GM19372 (cell line): ENCODE results near the gene JOSD2.

Experiments
- ATAC-seq: cut with Tn5 transposase; IDR thresholded peaks from one replicate; pipeline ENCODE4 v1.9.1; 2021; ENCODE audit warnings: mild to moderate bottlenecking, low read depth, moderate library complexity; ENCODE audit not compliant: unreplicated experiment

Gene JOSD2

GRCh38 chr19:50496189-50497021, 14.6 kb downstream of the JOSD2 start:
- no peak for ATAC-seq

DNA sequence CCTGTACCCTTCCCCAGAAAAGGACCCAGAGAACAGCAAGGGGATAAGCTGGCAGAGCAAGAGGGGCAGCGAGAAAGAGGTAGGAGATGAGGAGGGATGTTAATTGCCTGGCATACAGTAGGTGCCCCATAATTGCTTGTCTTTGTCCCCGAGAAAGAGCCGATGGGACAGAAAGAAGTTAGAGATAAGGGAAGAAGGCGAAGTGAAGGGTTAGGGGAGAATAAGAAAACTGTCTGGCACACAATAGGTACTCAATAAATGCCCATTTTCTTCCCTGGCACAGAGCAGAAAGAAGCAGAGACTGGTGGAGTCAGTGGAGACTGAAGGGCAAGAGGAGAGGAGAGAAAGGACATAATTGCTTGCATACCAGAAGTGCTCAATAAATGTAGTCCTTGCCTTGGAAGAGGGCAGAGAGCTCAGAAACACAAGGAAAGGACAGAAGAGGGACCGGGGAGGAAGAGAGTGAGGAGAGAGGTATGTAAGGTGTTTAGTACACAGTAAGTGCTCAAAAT, 15.9 kb downstream of the JOSD2 start:
- ATAC-seq: no peak

GRCh38 chr19:50494186-50495019, 16.6 kb downstream of the JOSD2 start:
- no peak for ATAC-seq

GRCh38 chr19:50493171-50493570, 17.8 kb downstream of the JOSD2 start:
- no peak for ATAC-seq

GRCh38 chr19:50492303-50493052, 18.5 kb downstream of the JOSD2 start:
- no peak for ATAC-seq

- ATAC-seq: no peak
These were observed 20.0 kb downstream of the JOSD2 start for GRCh38 chr19:50490991-50491472.

DNA sequence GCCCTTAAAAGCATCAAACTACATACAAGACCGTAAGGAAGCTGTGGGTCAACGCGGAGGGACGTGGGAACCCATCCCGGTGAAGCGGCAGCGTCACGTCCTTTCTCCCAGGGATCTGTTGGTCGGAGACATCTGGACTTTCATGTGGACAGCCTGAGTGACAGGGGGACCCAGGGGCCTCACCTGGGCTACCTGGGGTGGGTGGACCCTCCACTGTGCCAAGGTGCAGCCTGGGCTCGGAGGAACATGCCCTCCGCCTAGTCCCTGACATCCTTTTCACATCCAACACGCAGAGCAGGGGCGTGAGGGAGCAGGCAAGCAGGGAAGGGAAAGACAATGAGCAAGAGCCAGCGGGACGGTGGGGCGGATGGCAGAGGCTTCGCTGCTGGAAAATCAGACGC, 20.6 kb downstream of the JOSD2 start:
- no peak for ATAC-seq

GRCh38 chr19:50489461-50490011, 21.5 kb downstream of the JOSD2 start:
- ATAC-seq: no peak

GRCh38 chr19:50488389-50489194, 22.4 kb downstream of the JOSD2 start:
- no peak for ATAC-seq

GRCh38 chr19:50486823-50487515, 24.0 kb downstream of the JOSD2 start:
- ATAC-seq: no peak

DNA sequence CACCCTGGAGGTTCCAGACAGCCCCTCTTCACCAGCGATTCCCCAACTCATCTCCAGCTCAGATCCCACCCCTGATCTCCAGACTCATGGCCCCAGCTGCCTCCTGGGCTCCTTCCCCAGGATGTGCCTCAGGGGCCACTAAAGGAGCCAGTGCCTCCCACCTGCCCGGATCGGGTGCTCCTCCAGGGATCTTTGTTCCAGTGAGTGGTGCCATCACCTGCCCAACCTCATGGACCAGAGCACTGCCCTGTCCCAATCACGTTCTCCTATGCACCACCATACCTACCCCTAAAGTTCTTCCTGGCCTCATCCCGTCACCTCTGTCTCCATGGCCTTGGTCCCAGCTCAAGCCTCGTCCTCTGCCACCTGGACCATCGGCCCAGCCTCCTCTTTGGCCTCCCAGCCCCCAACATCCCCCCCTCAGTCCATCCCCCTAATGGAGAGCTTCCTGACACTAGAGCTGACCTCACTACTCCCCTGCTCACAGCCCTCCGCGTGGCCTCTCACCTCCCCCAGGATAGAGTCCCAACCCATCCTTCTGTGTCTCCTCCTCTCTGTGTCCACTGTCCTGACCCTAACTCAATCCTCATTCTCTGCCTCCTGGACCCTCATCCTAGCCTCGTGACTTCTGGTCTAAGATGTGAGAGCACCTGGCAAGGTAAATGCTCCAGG, 25.6 kb downstream of the JOSD2 start:
- ATAC-seq: no peak

DNA sequence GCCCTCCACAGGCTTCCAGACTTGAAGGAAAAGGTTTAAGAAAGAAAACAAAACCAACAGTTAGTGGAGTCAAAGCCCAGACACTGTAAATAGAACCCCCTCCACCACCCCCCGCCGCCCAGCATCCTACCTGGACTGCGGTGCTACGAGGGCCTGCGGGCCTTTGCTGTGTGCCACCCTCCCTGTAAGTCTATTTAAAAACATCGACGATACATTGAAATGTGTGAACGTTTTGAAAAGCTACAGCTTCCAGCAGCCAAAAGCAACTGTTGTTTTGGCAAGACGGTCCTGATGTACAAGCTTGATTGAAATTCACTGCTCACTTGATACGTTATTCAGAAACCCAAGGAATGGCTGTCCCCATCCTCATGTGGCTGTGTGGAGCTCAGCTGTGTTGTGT, 28.1 kb downstream of the JOSD2 start:
- ATAC-seq: no peak

DNA sequence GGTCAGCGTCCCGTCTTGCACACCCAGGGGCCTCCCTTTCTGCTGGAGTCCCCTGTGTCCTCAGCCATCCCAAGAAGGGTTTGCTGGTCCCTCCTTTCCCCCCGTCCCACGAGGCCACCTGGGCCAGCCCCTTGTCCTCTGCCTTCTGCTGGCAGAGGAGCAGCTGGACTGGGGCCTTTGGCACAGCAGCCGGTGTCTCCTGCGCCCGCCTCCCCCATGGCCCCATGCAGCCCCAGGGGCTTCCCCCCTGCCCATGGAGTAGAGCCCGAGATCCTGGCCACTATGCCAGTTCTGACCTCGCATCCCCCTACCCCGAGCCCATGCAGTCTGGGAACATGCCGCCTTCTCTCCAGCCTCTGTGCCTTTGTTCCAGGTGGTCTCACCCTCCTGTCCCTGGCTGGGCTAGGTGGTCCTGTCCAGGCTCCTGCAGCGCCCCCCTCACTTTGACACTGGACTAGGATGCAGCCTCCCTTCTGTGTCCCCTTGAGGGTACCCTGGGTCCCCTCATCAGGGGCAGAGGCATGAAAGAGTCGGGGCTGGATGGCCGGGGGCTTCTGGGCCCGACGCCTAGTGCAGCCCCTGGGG, 28.6 kb downstream of the JOSD2 start:
- ATAC-seq: no peak

DNA sequence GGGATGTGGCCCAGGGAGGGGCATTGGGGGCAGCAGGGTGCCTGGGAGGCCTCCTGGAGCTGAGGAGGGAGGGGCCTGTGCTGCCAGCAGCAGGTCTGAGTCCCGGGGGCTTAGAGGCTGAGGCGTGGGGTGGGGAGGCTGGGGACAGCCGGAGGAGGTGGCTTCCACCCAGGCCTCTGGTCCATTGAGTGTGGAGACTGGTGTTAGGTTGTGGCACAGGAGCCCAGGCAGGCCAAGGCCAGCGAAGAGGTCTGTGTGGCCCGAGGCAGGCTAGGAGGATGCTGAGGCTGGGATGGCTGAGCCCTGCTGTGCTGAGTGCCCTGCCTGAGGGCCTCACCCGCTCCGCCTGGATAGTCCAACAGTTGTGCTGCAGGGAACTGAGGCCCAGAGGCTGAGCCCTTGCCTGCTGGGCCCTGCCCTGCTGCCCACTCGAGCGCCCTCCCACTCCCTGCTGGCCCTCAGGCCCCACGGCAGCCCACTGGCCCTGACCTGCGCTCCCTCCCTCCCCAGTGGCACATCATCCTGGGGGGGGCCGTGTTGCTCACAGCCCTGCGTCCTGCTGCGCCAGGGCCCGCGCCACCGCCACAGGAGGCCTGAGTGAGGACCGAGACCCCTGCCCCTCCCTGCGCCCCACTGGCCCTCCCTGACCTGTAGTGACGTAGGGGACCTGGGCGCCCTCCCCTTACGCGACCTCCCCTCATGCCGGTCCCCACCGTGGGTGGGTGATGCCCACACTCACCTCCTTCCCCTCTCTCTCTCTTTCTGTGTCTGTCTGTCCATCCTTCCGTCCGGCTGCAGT, 29.4 kb downstream of the JOSD2 start:
- ATAC-seq: no peak

DNA sequence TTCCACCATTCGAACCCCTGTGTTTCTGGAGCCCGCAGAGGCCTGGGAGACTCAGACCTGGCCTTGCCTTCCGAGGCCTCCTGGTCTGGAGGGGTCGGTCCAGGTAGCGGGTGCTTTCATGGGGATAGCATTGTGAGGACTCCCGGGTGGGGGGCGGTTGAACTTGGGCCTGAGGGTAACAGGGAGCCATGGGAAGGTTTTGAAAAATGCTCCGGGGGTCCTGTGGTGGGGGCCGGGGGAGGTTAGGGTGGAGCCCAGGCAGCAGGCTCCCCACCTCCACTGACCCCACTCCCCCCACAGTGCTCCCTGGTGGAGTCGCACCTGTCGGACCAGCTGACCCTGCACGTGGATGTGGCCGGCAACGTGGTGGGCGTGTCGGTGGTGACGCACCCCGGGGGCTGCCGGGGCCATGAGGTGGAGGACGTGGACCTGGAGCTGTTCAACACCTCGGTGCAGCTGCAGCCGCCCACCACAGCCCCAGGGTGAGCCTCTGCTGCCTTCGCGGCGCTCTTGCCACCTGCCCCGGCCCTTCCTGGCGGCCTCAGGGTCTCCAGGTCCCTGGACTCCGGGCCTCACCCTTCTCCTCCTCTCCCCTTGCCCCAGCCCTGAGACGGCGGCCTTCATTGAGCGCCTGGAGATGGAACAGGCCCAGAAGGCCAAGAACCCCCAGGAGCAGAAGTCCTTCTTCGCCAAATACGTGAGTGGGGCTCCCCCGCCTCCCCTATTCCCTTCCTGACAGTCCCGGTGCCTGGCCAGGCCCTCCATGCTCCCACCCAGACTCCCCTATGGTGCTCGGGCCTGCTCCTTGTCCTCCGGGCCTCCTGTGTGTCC, 30.5 kb downstream of the JOSD2 start:
- no peak for ATAC-seq

DNA sequence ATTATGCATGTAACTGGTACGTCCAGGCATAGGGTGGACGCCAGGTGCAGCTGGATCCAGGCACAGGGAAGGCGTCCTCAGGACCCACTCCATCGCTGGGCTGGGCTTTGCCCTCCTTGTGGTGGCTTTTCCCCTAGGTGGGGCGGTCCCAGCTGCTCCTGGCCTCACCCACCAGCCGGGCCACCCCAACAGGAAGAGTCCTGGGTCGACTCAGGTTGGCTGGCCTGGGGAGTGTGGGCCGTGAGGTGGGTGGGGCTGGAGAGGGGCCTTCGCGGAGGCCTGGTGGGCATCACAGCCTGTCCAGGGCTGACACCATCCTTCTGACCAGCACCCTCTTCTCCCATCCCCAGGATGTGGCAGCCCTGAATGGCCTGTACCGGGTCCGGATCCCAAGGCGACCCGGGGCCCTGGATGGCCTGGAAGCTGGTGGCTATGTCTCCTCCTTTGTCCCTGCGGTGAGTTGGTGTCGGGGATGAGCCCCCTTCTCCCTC, 31.2 kb downstream of the JOSD2 start:
- no peak for ATAC-seq
